IPS-11a (cell line): Measurements from ENCODE around the gene IFNA5.

Experiments used
- H3K4me3 ChIP-seq: one replicate; pipeline ENCODE4 v1.5.1; 2013; ENCODE audit warnings: low read depth, low read length, control low read depth

IFNA5 gene

GRCh38 chr9:21305213-21305612 lies at the start of gene IFNA5:
Gene IFNA5 (minus strand): TSS chr9:21305313. CDS start chr9:21305256, 57 bp downstream.
- no peak within 1 kb of the TSS for H3K4me3 ChIP-seq

GRCh38 chr9:21350787-21351186 lies 45.7 kb upstream of the IFNA5 start, which contains the start of gene IFNA6:
Gene IFNA6 (minus strand): TSS chr9:21350887. CDS start chr9:21350887, 0 bp downstream.
- H3K4me3 ChIP-seq, result no peak within 1 kb of the TSS

GRCh38 chr9:21348430-21348970 lies 43.4 kb upstream of the IFNA5 start:
- no peak overlapping the region for H3K4me3 ChIP-seq

- H3K4me3 ChIP-seq, result no peak overlapping the region
Measured at GRCh38 chr9:21340735-21341134, 35.6 kb upstream of the IFNA5 start.

GRCh38 chr9:21336457-21336856 lies 31.3 kb upstream of the IFNA5 start:
- no peak overlapping the region for H3K4me3 ChIP-seq

- H3K4me3 ChIP-seq, result peak within 1 kb of the TSS; percentile 95
Measured at GRCh38 chr9:21334701-21335632, 29.9 kb upstream of the IFNA5 start, which contains the start of gene KLHL9. Gene KLHL9 (minus strand): TSS chr9:21335404. CDS start chr9:21334859, 545 bp downstream.

GRCh38 chr9:21333226-21333625 lies 28.1 kb upstream of the IFNA5 start:
- no peak overlapping the region for H3K4me3 ChIP-seq

GRCh38 chr9:21331676-21332402 lies 26.7 kb upstream of the IFNA5 start:
- H3K4me3 ChIP-seq, result no peak overlapping the region

- H3K4me3 ChIP-seq, result no peak overlapping the region
Measured at GRCh38 chr9:21326526-21327139, 21.5 kb upstream of the IFNA5 start.

- no peak overlapping the region for H3K4me3 ChIP-seq
Measured at GRCh38 chr9:21324047-21324446, 18.9 kb upstream of the IFNA5 start.

GRCh38 chr9:21322911-21323461 lies 17.9 kb upstream of the IFNA5 start:
- no peak overlapping the region for H3K4me3 ChIP-seq

- H3K4me3 ChIP-seq, result no peak overlapping the region
Measured at GRCh38 chr9:21320465-21320864, 15.4 kb upstream of the IFNA5 start.

- no peak overlapping the region for H3K4me3 ChIP-seq
Measured at GRCh38 chr9:21317956-21318923, 13.1 kb upstream of the IFNA5 start.

GRCh38 chr9:21316860-21317259 lies 11.7 kb upstream of the IFNA5 start:
- no peak overlapping the region for H3K4me3 ChIP-seq

- no peak overlapping the region for H3K4me3 ChIP-seq
Measured at GRCh38 chr9:21316032-21316842, 11.1 kb upstream of the IFNA5 start.

- no peak overlapping the region for H3K4me3 ChIP-seq
Measured at GRCh38 chr9:21314152-21314551, 9.0 kb upstream of the IFNA5 start.

- no peak overlapping the region for H3K4me3 ChIP-seq
Measured at GRCh38 chr9:21311889-21312288, 6.8 kb upstream of the IFNA5 start.

GRCh38 chr9:21295992-21296391 lies 9.1 kb downstream of the IFNA5 start:
- H3K4me3 ChIP-seq, result no peak overlapping the region
